ENCODE data around the gene TGFB2.
A peak's percentile ranks its signal among the peaks of the same experiment; 100 is the strongest.

TGFB2 gene

GRCh38 chr1:218323568-218324225, 21.4 kb upstream of the TGFB2 start:
- H3K27ac ChIP-seq (ENCODE audit: low read length), result no peak overlapping the region
- no peak overlapping the region for H3K9ac ChIP-seq (ENCODE audit: low read length)
- no peak overlapping the region for H3K4me2 ChIP-seq (ENCODE audit: low read length)
- no peak overlapping the region for H2AFZ ChIP-seq (ENCODE audit: low read depth, low read length)
- no peaks in the 10 kb centered on the region for H3K9me3 ChIP-seq (ENCODE audit: insufficient read depth, low read length)
- H3K4me1 ChIP-seq (ENCODE audit: low read length), result no peaks in the 10 kb centered on the region
- TF ChIP-seq, protein P1, sequence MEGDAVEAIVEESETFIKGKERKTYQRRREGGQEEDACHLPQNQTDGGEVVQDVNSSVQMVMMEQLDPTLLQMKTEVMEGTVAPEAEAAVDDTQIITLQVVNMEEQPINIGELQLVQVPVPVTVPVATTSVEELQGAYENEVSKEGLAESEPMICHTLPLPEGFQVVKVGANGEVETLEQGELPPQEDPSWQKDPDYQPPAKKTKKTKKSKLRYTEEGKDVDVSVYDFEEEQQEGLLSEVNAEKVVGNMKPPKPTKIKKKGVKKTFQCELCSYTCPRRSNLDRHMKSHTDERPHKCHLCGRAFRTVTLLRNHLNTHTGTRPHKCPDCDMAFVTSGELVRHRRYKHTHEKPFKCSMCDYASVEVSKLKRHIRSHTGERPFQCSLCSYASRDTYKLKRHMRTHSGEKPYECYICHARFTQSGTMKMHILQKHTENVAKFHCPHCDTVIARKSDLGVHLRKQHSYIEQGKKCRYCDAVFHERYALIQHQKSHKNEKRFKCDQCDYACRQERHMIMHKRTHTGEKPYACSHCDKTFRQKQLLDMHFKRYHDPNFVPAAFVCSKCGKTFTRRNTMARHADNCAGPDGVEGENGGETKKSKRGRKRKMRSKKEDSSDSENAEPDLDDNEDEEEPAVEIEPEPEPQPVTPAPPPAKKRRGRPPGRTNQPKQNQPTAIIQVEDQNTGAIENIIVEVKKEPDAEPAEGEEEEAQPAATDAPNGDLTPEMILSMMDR (IDR thresholded peaks at IDR 0.05; ENCODE audit: low read depth, low read length), result no peak
- TF ChIP-seq EZH2phosphoT487 (IDR thresholded peaks at IDR 0.05; ENCODE audit: low read depth), result no peak
- H3K79me2 ChIP-seq (ENCODE audit: low read length), result peaks cover 7% of the 10 kb centered on the region
- no peaks in the 10 kb centered on the region for H4K20me1 ChIP-seq (ENCODE audit: insufficient read depth, low read length)
- H3K27me3 ChIP-seq (ENCODE audit: low read depth, low read length), result no peaks in the 10 kb centered on the region
- H3K4me3 ChIP-seq (ENCODE audit: low read length), result no peak overlapping the region
- no peaks in the 10 kb centered on the region for H3K36me3 ChIP-seq (replicated peaks; ENCODE audit: low read depth, low read length)

DNA sequence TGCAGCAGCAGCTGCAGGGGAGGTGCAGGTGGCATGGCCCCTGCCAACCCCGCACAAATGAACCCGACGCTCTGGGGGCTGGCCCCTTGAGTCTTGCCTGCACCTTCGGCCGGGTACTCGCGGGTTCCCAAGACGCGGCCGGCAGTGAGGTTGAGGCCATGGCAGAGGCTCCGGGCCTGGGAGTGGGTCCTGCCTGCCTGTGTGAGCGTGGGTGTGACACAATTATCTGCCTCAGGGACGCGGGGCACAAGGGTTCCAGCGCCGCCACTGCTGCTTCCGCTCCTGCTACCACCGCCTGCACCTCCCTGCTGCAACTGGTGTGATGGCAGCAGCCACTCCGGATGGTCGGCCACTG, 20.9 kb upstream of the TGFB2 start:
- H3K79me2 ChIP-seq (ENCODE audit: low read length), result peaks cover 7% of the 10 kb centered on the region
- H3K4me2 ChIP-seq (ENCODE audit: low read length), result no peak overlapping the region
- no peaks in the 10 kb centered on the region for H4K20me1 ChIP-seq (ENCODE audit: insufficient read depth, low read length)
- no peak overlapping the region for H2AFZ ChIP-seq (ENCODE audit: low read depth, low read length)
- TF ChIP-seq, protein P1 (IDR thresholded peaks at IDR 0.05; ENCODE audit: low read depth, low read length), result no peak
- no peak for TF ChIP-seq EZH2phosphoT487 (IDR thresholded peaks at IDR 0.05; ENCODE audit: low read depth)
- H3K4me3 ChIP-seq (ENCODE audit: low read length), result no peak overlapping the region
- H3K27ac ChIP-seq (ENCODE audit: low read length), result no peak overlapping the region
- H3K9ac ChIP-seq (ENCODE audit: low read length), result no peak overlapping the region
- no peaks in the 10 kb centered on the region for H3K9me3 ChIP-seq (ENCODE audit: insufficient read depth, low read length)
- no peaks in the 10 kb centered on the region for H3K36me3 ChIP-seq (replicated peaks; ENCODE audit: low read depth, low read length)
- no peaks in the 10 kb centered on the region for H3K27me3 ChIP-seq (ENCODE audit: low read depth, low read length)
- no peaks in the 10 kb centered on the region for H3K4me1 ChIP-seq (ENCODE audit: low read length)

DNA sequence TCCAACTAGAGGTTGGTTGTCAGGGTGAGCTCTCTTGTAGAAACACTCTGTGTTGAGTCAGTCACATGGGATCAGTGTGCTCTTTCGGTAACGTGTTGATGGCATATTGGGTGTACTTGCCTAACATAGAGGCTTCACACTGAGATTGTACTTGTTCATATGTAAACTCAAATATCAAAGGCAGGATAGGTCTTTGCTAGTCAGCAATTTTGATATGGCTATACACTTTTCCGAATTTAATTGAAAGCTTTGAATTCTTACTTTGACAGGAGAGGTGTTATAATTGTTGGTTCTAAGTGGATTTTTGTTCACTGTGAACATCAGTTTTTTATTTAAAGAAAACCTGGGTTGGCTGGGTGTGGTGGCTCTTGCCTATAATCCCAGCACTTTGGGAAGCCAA, 16.4 kb upstream of the TGFB2 start:
- H2AFZ ChIP-seq (ENCODE audit: low read depth, low read length), result no peak overlapping the region
- H4K20me1 ChIP-seq (ENCODE audit: insufficient read depth, low read length), result no peaks in the 10 kb centered on the region
- H3K4me3 ChIP-seq (ENCODE audit: low read length), result no peak overlapping the region
- no peaks in the 10 kb centered on the region for H3K4me1 ChIP-seq (ENCODE audit: low read length)
- H3K27ac ChIP-seq (ENCODE audit: low read length), result no peak overlapping the region
- H3K79me2 ChIP-seq (ENCODE audit: low read length), result peaks cover 7% of the 10 kb centered on the region
- no peaks in the 10 kb centered on the region for H3K27me3 ChIP-seq (ENCODE audit: low read depth, low read length)
- no peaks in the 10 kb centered on the region for H3K9me3 ChIP-seq (ENCODE audit: insufficient read depth, low read length)
- H3K4me2 ChIP-seq (ENCODE audit: low read length), result no peak overlapping the region
- no peaks in the 10 kb centered on the region for H3K36me3 ChIP-seq (replicated peaks; ENCODE audit: low read depth, low read length)
- no peak for TF ChIP-seq EZH2phosphoT487 (IDR thresholded peaks at IDR 0.05; ENCODE audit: low read depth)
- TF ChIP-seq, protein P1 (IDR thresholded peaks at IDR 0.05; ENCODE audit: low read depth, low read length), result no peak
- no peak overlapping the region for H3K9ac ChIP-seq (ENCODE audit: low read length)

- no peak overlapping the region for H3K9ac ChIP-seq (ENCODE audit: low read length)
- H2AFZ ChIP-seq (ENCODE audit: low read depth, low read length), result no peak overlapping the region
- H3K27me3 ChIP-seq (ENCODE audit: low read depth, low read length), result no peaks in the 10 kb centered on the region
- no peaks in the 10 kb centered on the region for H3K36me3 ChIP-seq (replicated peaks; ENCODE audit: low read depth, low read length)
- H3K4me1 ChIP-seq (ENCODE audit: low read length), result no peaks in the 10 kb centered on the region
- no peaks in the 10 kb centered on the region for H3K9me3 ChIP-seq (ENCODE audit: insufficient read depth, low read length)
- H3K79me2 ChIP-seq (ENCODE audit: low read length), result peaks cover 3% of the 10 kb centered on the region; the same call in 1 of the 2 replicates
- H4K20me1 ChIP-seq (ENCODE audit: insufficient read depth, low read length), result no peaks in the 10 kb centered on the region
- TF ChIP-seq, protein P1 (IDR thresholded peaks at IDR 0.05; ENCODE audit: low read depth, low read length), result peak; percentile 83
- TF ChIP-seq EZH2phosphoT487 (IDR thresholded peaks at IDR 0.05; ENCODE audit: low read depth), result no peak
- no peak overlapping the region for H3K27ac ChIP-seq (ENCODE audit: low read length)
- no peak overlapping the region for H3K4me2 ChIP-seq (ENCODE audit: low read length)
- H3K4me3 ChIP-seq (ENCODE audit: low read length), result no peak overlapping the region
Observed at GRCh38 chr1:218330043-218330623, 15.0 kb upstream of the TGFB2 start.
